Large intestine (tissue), 12 donors: ENCODE results near the gene GBGT1. TPM values are rescaled to one million over a fixed set of nuclear protein-coding genes. Genes with fewer than 3 reads are reported as not detected.
"Not testable (repeated sequence)": the region's sequence is repeated elsewhere in the genome, so short reads cannot be mapped to it uniquely, and the experiment has no call there.

ENCODE experiments used
- DNase-seq, 2 donors: peaks; one replicate each; pipeline versions ENCODE4 v3.0.0 to v3.0.0-alpha.2; 2013
- H3K27ac ChIP-seq: one replicate; pipeline ENCODE4 v1.5.1; 2013; ENCODE audit warnings: low read length
- H3K27me3 ChIP-seq: 2 replicates; pipeline ENCODE4 v1.6.1; 2013; ENCODE audit warnings: low read length; ENCODE audit not compliant: control insufficient read depth, insufficient read depth
- H3K36me3 ChIP-seq: 2 replicates; pipeline ENCODE4 v1.6.1; 2013; ENCODE audit warnings: low read length; ENCODE audit not compliant: control insufficient read depth, insufficient read depth
- H3K4me1 ChIP-seq: one replicate; pipeline ENCODE4 v1.6.1; 2013; ENCODE audit warnings: low read length; ENCODE audit not compliant: control insufficient read depth, insufficient read depth
- H3K4me3 ChIP-seq: one replicate; pipeline ENCODE4 v1.5.1; 2013; ENCODE audit warnings: low read length
- H3K9me3 ChIP-seq: one replicate; pipeline ENCODE4 v1.6.1; 2013; ENCODE audit warnings: mild to moderate bottlenecking, low read depth, low read length, moderate library complexity; ENCODE audit not compliant: control insufficient read depth
- WGBS: methylation state at CpG from one replicate; pipeline ENCODE4 v1.1.5; 2013; ENCODE audit warnings: low lambda C conversion rate; ENCODE audit not compliant: insufficient coverage; 5-methylcytosine and 5-hydroxymethylcytosine counted together
- long read RNA-seq, 11 donors: transcript quantifications; one replicate each; lab custom pipeline, GENCODE V29; 2026
- polyA plus RNA-seq: library from polyadenylated mRNA; unstranded; fragments of 120-200 nt; gene quantifications from one replicate; pipeline ENCODE4 v1.2.1, GENCODE V29; 2013

GBGT1 gene
- polyA plus RNA-seq = 8.7 TPM
- long read RNA-seq, donor 1, partial matches to known transcripts = 0 of 3 reads
- long read RNA-seq, donor 1, other reads (novel, unspliced or antisense) = 0 of 3 reads
- long read RNA-seq, donor 2 = 0 reads
- long read RNA-seq, donor 3 = 0 reads
- long read RNA-seq, donor 4 = 0 reads
- long read RNA-seq, donor 5, partial matches to known transcripts = 0 of 1 reads
- long read RNA-seq, donor 5, other reads (novel, unspliced or antisense) = 0 of 1 reads
- long read RNA-seq, donor 6, partial matches to known transcripts = 0 of 1 reads
- long read RNA-seq, donor 6, other reads (novel, unspliced or antisense) = 0 of 1 reads
- long read RNA-seq, donor 7 = 0 reads
- long read RNA-seq, donor 8 = 0 reads
- long read RNA-seq, donor 9, partial matches to known transcripts = 0 of 2 reads
- long read RNA-seq, donor 9, other reads (novel, unspliced or antisense) = 0 of 2 reads
- long read RNA-seq, donor 10, partial matches to known transcripts = 0 of 2 reads
- long read RNA-seq, donor 10, other reads (novel, unspliced or antisense) = 0 of 2 reads
- long read RNA-seq, donor 11, partial matches to known transcripts = 0 of 1 reads
- long read RNA-seq, donor 11, other reads (novel, unspliced or antisense) = 0 of 1 reads

- H3K9me3 ChIP-seq = no peaks in the 10 kb centered on the region
- peaks cover 9% of the 10 kb centered on the region for H3K27me3 ChIP-seq
- peaks cover 39% of the 10 kb centered on the region for H3K4me1 ChIP-seq
- H3K4me3 ChIP-seq = peak within 1 kb of the TSS; percentile 58
- no peak within 1 kb of the TSS for H3K27ac ChIP-seq
- H3K36me3 ChIP-seq = no peaks in the 10 kb centered on the region
- peak in 1 of 2 donors; percentile 62 for DNase-seq
- whole genome bisulfite sequencing = no CpG with 5 or more reads among the region's 56 CpGs
Observed at GRCh38 chr9:133163504-133164172, at the start of gene GBGT1. GBGT1 (minus strand) TSS chr9:133163914; CDS start chr9:133162412, 1,502 bp downstream.

- Histone ChIP-seq H3K9me3 (no peaks in the 10 kb centered on the region), H3K4me3 (no peak overlapping the region), H3K36me3 (no peaks in the 10 kb centered on the region), H3K4me1 (no peaks in the 10 kb centered on the region), H3K27me3 (peaks cover 1% of the 10 kb centered on the region), H3K27ac (no peak overlapping the region)
- no CpG with 5 or more reads among the region's 7 CpGs for WGBS
- DNase-seq = no peak
Observed at GRCh38 chr9:133210609-133211008, 46.9 kb upstream of the GBGT1 start.

GRCh38 chr9:133210202-133210532 is 46.5 kb upstream of the GBGT1 start:
- WGBS = no CpG with 5 or more reads among the region's 7 CpGs

GRCh38 chr9:133209327-133210201 is 45.9 kb upstream of the GBGT1 start:
- H3K27me3 ChIP-seq, H3K4me1 ChIP-seq, H3K27ac ChIP-seq, H3K4me3 ChIP-seq, H3K9me3 ChIP-seq, DNase-seq, H3K36me3 ChIP-seq: not testable (repeated sequence)
- WGBS = no CpG with 5 or more reads among the region's 29 CpGs

More at GRCh38 chr9:133210202-133210532, 46.5 kb upstream of the GBGT1 start:
- Histone ChIP-seq H3K36me3 (no peaks in the 10 kb centered on the region), H3K27me3 (no peaks in the 10 kb centered on the region), H3K9me3 (no peaks in the 10 kb centered on the region), H3K4me3 (no peak overlapping the region), H3K4me1 (no peaks in the 10 kb centered on the region), H3K27ac (no peak overlapping the region)
- DNase-seq = no peak

GRCh38 chr9:133208880-133209300 is 45.2 kb upstream of the GBGT1 start, which contains the start of gene OBP2B:
OBP2B (minus strand) TSS chr9:133209250; CDS start chr9:133209199, 51 bp downstream.
- no CpG with 5 or more reads among the region's 18 CpGs for WGBS
- DNase-seq, H3K4me1 ChIP-seq: not testable (repeated sequence)

GRCh38 chr9:133208171-133208879 is 44.6 kb upstream of the GBGT1 start:
- not testable (repeated sequence) for H3K27ac ChIP-seq, H3K4me1 ChIP-seq, H3K4me3 ChIP-seq, H3K9me3 ChIP-seq, H3K27me3 ChIP-seq, DNase-seq, H3K36me3 ChIP-seq
- WGBS = no CpG with 5 or more reads among the region's 16 CpGs

More at GRCh38 chr9:133208880-133209300, 45.2 kb upstream of the GBGT1 start, which contains the start of gene OBP2B:
- H3K27ac ChIP-seq, H3K4me3 ChIP-seq, H3K27me3 ChIP-seq, H3K9me3 ChIP-seq, H3K36me3 ChIP-seq: not testable (repeated sequence)

- no peaks in the 10 kb centered on the region for H3K4me1 ChIP-seq
- no peak overlapping the region for H3K27ac ChIP-seq
- 91% methylated on average over 5 of the region's 16 CpGs for WGBS
- no peaks in the 10 kb centered on the region for H3K36me3 ChIP-seq
- no peaks in the 10 kb centered on the region for H3K9me3 ChIP-seq
- no peaks in the 10 kb centered on the region for H3K27me3 ChIP-seq
- no peak overlapping the region for H3K4me3 ChIP-seq
- DNase-seq = no peak
Observed at GRCh38 chr9:133207540-133208170, 43.9 kb upstream of the GBGT1 start.

- no CpG with 5 or more reads among the region's 14 CpGs for WGBS
- DNase-seq = no peak
- Histone ChIP-seq H3K36me3 (no peaks in the 10 kb centered on the region), H3K27ac (no peak overlapping the region), H3K4me3 (no peak overlapping the region), H3K9me3 (no peaks in the 10 kb centered on the region), H3K4me1 (no peaks in the 10 kb centered on the region), H3K27me3 (no peaks in the 10 kb centered on the region)
Observed at GRCh38 chr9:133207021-133207531, 43.4 kb upstream of the GBGT1 start.
